AG10803 (cell line): ENCODE results near the gene WSB2.
A peak's percentile ranks its signal among the peaks of the same experiment; 100 is the strongest.
"Not testable (repeated sequence)": the region's sequence is repeated elsewhere in the genome, so short reads cannot be mapped to it uniquely, and the experiment has no call there.

Experiments used
- DNase-seq: peaks from one replicate; pipeline ENCODE4 v3.0.0; 2010; ENCODE audit warnings: low read depth
- H3K4me3 ChIP-seq: 2 replicates; pipeline ENCODE4 v1.5.1; 2011; ENCODE audit warnings: mild to moderate bottlenecking, low read length, control low read depth
- TF ChIP-seq, protein P1 (sequence below): conservative IDR thresholded peaks from 2 replicates; pipeline ENCODE4 v1.5.1; 2011; ENCODE audit warnings: mild to moderate bottlenecking, low read length, control low read depth, inconsistent platforms

Gene WSB2

DNA sequence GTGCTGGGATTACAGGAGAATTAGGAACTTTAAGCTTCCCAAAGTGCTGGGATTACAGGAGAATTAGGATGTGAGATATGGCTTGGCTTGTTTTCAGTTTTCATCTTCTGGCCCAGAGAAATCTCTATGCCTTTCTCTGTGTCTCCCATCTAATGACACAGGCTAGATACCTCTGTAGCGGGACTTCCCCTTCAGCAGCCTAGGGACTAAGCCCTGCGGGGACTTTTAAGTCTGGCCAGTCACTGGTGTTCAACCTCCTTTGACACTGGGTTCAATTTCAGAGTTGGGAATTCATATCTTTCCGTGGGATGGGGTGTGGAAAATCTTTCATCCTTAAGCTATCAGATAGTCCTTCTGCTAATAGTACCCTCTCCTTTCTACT lies 38.3 kb downstream of the WSB2 start:
- DNase-seq, result no peak
- TF ChIP-seq, protein P1, sequence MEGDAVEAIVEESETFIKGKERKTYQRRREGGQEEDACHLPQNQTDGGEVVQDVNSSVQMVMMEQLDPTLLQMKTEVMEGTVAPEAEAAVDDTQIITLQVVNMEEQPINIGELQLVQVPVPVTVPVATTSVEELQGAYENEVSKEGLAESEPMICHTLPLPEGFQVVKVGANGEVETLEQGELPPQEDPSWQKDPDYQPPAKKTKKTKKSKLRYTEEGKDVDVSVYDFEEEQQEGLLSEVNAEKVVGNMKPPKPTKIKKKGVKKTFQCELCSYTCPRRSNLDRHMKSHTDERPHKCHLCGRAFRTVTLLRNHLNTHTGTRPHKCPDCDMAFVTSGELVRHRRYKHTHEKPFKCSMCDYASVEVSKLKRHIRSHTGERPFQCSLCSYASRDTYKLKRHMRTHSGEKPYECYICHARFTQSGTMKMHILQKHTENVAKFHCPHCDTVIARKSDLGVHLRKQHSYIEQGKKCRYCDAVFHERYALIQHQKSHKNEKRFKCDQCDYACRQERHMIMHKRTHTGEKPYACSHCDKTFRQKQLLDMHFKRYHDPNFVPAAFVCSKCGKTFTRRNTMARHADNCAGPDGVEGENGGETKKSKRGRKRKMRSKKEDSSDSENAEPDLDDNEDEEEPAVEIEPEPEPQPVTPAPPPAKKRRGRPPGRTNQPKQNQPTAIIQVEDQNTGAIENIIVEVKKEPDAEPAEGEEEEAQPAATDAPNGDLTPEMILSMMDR, result no peak
- no peak overlapping the region for H3K4me3 ChIP-seq

DNA sequence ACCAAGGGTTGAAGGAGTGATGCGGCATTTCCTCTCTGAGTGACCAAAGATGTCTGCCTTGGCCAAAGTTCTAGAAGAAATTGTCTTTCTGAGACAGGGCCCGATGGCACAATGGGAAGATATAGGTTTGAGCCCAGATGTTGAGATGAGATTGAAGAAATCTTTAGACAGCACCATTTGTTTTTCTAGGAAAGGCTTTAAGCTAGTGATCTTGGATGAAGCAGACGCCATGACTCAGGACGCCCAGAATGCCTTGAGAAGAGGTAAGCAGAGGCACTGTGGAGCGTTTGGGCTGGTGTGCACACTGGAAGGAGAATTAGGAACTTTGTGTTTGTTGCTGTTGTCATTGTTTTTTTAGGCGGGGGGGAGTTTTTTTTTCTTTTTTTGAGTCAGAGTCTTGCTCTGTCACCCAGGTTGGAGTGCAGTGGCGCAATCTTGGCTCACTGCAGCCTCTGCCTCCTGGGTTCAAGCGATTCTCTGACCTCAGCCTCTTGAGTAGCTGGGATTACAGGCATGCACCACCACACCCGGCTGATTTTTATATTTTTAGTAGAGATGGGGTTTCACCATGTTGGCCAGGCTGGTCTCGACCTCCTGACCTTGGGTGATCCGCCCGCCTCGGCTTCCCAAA lies 38.8 kb downstream of the WSB2 start:
- not testable (repeated sequence) for H3K4me3 ChIP-seq, DNase-seq

DNA sequence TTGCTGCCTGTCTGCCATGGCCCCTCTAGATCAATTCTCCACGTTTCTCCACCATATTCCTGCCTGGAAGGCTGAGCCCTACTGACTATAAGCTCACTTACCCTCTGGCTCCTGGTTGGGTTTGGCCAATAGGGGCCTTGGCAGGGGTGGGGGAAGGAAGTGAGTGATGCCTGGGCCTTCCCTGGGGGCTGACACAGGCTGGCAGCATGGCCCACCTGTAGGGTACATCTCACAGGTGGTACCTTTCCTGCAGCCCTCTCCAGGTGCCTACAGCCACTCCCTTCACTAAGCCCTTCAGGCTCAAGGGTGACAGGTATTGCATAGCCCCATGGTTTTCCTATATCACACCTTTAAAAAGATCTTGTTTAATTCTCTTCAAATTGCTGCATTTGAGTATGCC lies 40.9 kb downstream of the WSB2 start:
- DNase-seq, result no peak
- TF ChIP-seq, protein P1, result no peak
- no peak overlapping the region for H3K4me3 ChIP-seq

DNA sequence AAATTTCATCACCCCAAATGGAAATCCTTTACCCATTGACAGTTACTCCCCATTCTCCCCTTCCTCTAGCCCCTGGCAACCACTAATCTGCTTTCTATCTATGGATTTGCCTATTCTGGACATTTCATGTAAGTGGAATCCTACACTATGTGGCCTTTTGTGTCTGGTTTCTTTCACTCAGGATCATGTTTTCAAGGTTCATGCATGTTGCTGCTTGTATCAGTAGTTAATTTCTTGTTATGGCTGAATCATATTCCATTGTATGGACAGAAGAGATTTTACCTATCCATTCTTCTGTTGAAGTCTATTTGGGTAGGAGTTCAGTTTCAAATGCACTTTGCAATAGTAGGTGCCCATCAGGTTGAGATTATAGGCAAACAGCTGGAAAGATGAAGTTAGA lies 43.1 kb downstream of the WSB2 start:
- no peak for DNase-seq
- TF ChIP-seq, protein P1, result no peak
- no peak overlapping the region for H3K4me3 ChIP-seq

DNA sequence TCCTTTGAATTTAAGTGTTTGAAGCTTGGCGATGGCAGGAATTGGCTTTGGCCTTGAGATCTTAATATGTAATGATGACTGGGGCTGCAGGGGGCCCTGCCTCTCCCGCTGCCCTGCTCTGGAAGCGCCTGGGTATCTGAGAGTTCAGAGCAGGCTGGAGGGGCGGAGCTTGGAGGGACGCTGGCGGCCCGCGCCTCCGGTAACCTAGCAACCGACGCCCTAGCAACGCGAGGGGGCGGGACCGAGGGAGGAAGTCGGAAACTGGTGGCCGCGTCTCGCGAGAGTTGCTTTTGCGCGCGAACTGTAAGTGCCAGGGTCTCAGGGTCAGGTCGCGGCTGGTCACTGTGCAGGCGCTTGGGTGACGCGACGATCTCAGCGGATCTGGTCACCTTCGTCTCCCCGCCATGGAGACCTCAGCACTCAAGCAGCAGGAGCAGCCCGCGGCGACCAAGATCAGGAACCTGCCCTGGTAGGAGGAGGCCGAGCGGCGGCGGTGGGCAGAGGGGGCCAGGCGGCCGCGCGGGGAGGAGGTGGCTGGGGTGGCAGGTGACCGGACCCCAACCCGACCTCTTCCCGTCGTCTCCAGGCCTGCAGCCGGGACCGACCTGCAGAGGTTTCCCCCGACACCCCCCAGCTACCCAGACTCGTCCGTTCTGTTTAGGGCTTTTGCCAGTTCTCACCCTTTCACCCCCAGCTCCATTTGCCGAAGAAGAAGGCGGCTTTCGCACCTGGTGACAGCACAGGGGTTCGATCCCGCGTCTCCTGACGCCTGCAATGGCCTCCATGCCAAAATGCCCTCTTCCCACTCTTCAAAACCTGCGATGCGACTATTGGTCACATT lies 44.3 kb downstream of the WSB2 start, which contains the start of gene RFC5:
RFC5 (plus strand) TSS at position 280 of the 841 bp plus-strand sequence; CDS start at position 405, 125 bp downstream.
- peak; percentile 95 for DNase-seq
- TF ChIP-seq, protein P1, result no peak
- peak within 1 kb of the TSS; percentile 95 for H3K4me3 ChIP-seq

DNA sequence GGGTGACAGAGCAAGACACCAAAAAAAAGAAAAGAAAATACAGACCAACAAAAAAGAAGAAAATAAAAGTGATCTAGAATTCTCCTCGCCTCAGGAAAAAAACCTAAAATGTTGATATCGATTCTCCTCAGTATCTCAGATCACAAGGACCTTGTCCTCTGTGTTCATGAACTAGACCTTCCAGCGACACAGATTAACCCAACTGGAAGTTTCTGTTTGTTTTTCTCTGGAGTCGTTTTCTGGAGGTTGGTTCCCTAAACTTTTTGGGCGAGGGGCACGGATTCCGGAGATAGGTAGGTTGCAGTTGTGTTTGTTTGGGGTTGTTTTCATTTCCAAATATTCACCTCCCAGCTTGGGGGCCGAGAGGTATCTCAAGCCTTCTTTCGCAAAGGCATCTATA lies 45.0 kb downstream of the WSB2 start:
- DNase-seq, result no peak
- peak overlapping the region; percentile 95 for H3K4me3 ChIP-seq
- TF ChIP-seq, protein P1, result no peak

DNA sequence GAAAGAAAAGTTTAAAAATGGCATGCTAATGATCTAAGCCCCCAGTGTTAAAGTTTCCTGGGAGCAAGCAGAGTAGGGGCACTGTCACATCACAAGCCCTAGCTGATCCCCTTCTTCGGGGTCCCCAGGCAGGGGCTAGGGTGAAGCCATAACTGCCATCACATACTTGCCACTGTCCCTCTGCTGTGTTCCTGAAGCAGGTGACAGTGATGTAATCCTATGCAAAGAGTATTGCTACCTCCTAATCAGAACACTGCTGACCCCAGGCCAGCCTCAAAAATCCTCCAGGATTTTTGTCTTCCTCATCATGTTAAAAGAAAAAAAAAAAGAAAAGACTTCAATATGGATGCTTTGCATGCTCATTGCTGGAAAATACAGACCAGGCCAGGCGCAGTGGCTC lies 45.7 kb downstream of the WSB2 start:
- no peak overlapping the region for H3K4me3 ChIP-seq
- TF ChIP-seq, protein P1, result no peak
- DNase-seq, result no peak
